Measurements from ENCODE around the gene HOXB2. TPM values are rescaled to one million over a fixed set of nuclear protein-coding genes. Genes with fewer than 3 reads are reported as not detected.

Gene HOXB2
- total RNA-seq = 5.1 and 5.3 TPM in 2 replicates

GRCh38 chr17:48545022-48545375 lies at the start of gene HOXB2:
TSS of gene HOXB2 (minus strand) at chr17:48545109. CDS start at chr17:48544911, 198 bp downstream.
- DNase-seq (ENCODE audit: low read depth, low spot score) = no peak

GRCh38 chr17:48593840-48594537 lies 49.1 kb upstream of the HOXB2 start:
- DNase-seq (ENCODE audit: low read depth, low spot score) = no peak

GRCh38 chr17:48593126-48593829 lies 48.4 kb upstream of the HOXB2 start, which contains the start of gene HOXB5:
TSS of gene HOXB5 (minus strand) at chr17:48593779. CDS start at chr17:48593682, 97 bp downstream.
- no peak for DNase-seq (ENCODE audit: low read depth, low spot score)

DNA sequence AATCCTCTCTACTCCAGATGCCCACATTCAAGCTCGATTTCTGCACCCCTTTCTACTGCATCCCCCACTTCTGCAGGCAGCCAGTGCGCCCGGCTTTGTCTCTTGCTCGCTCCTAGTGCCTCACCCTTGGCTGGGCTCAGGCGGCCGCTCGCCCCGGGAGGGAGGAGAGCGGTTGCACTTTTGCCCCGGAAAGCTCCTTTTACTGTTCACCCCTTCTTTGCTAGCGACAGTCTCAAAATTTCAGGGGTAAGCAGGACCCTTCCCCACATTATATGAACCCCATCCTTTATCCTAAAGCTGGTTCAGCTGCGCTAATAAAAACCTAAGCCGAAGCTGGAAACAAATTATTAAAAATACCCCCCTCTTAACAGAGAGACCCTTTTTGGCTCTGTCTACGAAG lies 47.7 kb upstream of the HOXB2 start:
- DNase-seq (ENCODE audit: low read depth, low spot score) = no peak

DNA sequence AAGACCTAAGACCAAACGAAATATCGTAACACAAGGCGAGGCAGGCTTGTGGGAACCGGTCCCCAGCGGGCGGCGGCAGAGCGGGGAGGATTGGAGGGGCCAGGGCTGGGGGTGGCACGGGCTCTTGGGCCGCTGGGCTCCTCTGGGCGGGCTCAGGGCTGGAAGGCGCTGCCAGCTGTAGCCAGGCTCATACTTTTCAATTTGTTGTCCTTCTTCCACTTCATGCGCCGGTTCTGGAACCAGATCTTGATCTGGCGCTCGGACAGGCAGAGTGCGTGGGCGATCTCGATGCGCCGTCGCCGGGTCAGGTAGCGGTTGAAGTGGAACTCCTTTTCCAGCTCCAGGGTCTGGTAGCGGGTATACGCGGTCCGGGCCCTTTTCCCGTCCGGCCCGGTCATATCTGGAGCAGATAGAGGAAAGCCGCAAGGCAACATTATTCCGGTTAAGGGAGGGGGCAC lies 47.2 kb upstream of the HOXB2 start:
- DNase-seq (ENCODE audit: low read depth, low spot score) = no peak

- no peak for DNase-seq (ENCODE audit: low read depth, low spot score)
Observed at GRCh38 chr17:48591255-48592056, 46.5 kb upstream of the HOXB2 start.

DNA sequence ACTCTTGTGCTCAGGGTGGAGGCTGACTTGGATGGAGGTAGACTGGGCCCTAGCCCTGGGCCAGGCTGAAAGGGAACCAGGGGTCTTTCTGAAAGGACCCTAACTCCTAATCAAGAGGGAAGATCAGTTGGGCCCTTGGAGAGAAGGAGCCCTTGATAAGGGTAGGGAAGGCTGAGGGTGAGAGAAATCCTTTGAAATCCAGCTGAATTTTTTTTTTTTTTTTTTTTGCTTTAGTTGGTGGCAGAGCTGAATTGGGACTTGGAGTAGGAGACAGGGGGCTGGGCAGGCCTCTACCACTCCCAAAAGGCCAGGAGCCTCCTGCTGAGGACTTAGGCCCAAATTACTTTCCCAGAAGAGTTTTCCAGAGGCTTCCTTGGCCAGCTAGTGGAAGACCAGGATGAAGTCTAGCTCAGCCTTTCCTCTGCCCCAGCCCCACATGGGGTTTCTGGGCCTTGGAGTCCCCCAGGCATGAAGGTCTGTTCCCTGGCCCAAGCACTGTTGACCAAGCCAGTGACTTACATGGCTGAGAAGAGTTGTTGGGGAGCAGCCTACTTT lies 45.8 kb upstream of the HOXB2 start:
- no peak for DNase-seq (ENCODE audit: low read depth, low spot score)

DNA sequence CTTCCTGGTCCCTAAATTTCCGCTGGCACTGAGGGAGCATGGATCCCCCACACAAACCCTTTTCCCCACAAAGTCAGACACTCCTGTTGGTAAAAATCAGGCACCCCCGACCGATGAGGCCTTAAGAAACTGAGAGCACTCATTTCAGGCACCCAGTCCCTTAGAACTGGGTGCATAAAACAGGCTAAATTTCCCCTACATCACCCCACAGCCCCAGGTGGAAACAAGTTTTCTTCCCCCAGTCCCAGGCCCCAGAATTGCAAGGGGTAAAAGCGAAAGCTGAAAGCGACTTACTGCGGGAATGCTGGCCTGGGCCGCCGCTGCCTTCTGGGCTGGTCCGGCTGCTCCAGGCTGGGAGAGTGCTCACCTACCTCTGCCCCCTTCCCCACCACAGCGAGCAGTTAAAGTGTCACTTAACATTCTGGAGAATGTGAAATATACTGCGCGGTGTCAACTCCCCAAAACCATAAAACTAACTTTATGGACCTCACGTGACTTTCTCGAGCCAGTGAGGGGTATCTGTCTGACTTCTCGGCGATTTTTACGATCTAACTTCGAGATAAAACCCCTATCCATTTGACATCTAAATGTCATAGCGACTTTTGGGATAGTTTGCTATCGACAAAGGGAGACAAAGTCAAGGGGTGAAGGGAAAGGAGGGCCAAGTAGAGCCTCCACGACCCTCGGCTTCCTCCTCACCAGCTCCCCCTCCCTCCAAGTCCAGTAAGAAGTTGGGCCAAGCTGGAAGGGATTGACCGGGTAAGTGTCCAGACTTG lies 45.1 kb upstream of the HOXB2 start, which contains the start of gene HOXB3:
Gene HOXB3 (minus strand): TSS at position 411 of the 776 bp plus-strand sequence. CDS start 37,767 bp downstream, outside the sequence.
- no peak for DNase-seq (ENCODE audit: low read depth, low spot score)

GRCh38 chr17:48589060-48589830 lies 44.3 kb upstream of the HOXB2 start:
- DNase-seq (ENCODE audit: low read depth, low spot score) = no peak

- no peak for DNase-seq (ENCODE audit: low read depth, low spot score)
Observed at GRCh38 chr17:48588528-48588927, 43.6 kb upstream of the HOXB2 start.

GRCh38 chr17:48588074-48588415 lies 43.1 kb upstream of the HOXB2 start:
- DNase-seq (ENCODE audit: low read depth, low spot score) = no peak

- no peak for DNase-seq (ENCODE audit: low read depth, low spot score)
Observed at GRCh38 chr17:48587276-48588073, 42.6 kb upstream of the HOXB2 start.

GRCh38 chr17:48586355-48587258 lies 41.7 kb upstream of the HOXB2 start:
- no peak for DNase-seq (ENCODE audit: low read depth, low spot score)

DNA sequence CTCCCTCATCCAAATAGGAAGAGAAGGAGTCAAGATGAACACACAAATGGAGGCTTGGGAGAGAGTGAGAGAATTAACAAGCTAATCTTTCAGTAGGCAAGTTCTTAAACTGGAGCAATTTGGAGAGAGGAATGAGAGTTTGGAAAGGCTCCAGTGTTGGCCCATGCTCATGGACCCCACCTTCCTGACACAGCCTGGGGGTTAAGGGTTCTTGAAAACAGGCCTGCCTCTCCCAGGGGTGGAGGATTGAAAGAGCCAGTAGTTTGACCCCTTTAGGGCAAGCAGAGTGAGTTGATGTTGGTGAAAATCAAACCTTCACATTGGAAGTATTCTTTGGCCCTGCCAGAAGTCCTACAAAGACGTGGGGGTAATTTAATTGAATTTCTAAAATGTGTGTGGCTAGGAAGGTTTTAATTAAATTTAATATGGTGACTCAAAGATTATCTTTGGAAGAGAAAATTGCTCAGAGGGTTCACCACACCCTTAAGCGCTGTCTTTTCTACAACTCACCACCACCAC lies 39.4 kb upstream of the HOXB2 start:
- no peak for DNase-seq (ENCODE audit: low read depth, low spot score)

DNA sequence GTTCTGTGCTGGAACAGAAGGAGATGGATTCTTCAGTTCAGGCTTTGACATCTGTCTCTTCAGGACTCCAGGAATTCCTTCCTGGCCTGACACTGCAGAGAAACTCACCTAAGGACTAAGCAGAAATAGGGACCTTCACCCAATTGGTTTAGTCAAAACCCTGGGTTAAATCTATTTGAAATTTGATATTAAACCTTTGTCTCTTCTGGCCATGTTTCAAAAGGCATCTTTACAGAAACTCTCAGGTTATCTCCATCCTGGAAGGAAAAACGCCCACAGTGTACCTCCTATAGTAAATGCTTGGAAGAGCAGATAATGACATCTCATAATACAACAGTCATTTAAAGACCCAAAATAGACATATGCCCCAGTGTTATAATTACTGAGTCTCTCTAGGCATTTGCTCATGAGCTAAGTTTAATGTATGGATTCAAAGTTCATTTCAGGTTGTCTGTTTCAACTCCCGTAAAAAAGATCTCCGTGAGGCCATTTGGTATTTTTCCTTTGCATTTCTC lies 38.9 kb upstream of the HOXB2 start:
- no peak for DNase-seq (ENCODE audit: low read depth, low spot score)

- DNase-seq (ENCODE audit: low read depth, low spot score) = no peak
Observed at GRCh38 chr17:48582750-48583069, 37.8 kb upstream of the HOXB2 start.

- DNase-seq (ENCODE audit: low read depth, low spot score) = no peak
Observed at GRCh38 chr17:48579760-48580554, 35.0 kb upstream of the HOXB2 start.
